Measurements from ENCODE around the gene FSTL4. TPM values are rescaled to one million over a fixed set of nuclear protein-coding genes. Genes with fewer than 3 reads are reported as not detected.

Gene FSTL4
- total RNA-seq, 1 experiment from 2014 or later = 2.1 TPM

- in situ Hi-C loops (cut with HindIII; ENCODE audit: low pct_unique_long_range_greater_than_20kb, low sequenced_read_pairs) = no loop called here
Measured at GRCh38 chr5:133326361-133326760, 286.0 kb downstream of the FSTL4 start.

DNA sequence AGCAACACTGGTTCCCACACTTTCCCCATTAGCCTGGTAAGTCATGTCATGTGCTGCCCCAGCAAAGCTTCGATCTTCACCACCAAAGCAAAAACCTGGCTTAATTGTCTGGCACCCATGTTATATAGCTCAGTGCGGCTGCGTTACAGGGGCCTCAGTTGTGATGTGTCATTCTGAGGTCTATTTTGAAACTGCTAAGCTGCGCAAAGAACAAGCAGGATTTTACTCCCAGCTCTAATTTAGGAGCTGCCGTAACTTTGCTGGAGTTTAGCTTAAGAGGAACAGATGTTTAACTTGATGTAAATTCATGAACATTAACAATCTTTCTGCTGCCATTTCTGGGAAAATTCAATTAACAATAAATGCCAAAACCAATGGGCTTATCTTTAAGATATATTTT, 286.5 kb downstream of the FSTL4 start:
- in situ Hi-C loops (cut with HindIII; ENCODE audit: low pct_unique_long_range_greater_than_20kb, low sequenced_read_pairs) = no loop called here
- DNase-seq (ENCODE audit: low read depth, low spot score) = no peak

More at GRCh38 chr5:133326361-133326760, 286.0 kb downstream of the FSTL4 start:
- no peak for DNase-seq (ENCODE audit: low read depth, low spot score)

DNA sequence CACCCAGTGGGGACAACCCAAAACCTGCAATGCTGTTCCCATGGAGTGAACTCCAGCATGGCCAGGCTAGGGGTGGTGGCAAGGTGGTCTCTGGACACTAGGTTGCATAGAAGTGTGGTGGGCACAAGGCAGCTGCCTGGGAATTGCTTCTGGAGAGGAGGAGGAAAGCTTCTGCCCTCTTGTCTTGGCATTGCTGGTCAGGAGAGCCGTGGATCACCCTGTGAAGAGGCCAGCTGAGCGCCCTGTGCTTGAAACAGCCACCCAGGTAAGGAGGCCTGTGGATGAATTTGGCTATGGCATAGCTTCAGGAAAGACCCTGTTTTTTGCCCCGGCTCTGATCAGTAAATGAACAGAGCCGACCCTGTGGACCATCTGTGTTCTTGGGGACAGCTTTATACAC, 287.4 kb downstream of the FSTL4 start:
- in situ Hi-C loops (cut with HindIII; ENCODE audit: low pct_unique_long_range_greater_than_20kb, low sequenced_read_pairs) = no loop called here
- DNase-seq (ENCODE audit: low read depth, low spot score) = no peak

- no peak for DNase-seq (ENCODE audit: low read depth, low spot score)
- in situ Hi-C loops (cut with HindIII; ENCODE audit: low pct_unique_long_range_greater_than_20kb, low sequenced_read_pairs) = no loop called here
Measured at GRCh38 chr5:133323494-133324457, 288.6 kb downstream of the FSTL4 start.

- DNase-seq (ENCODE audit: low read depth, low spot score) = no peak
- in situ Hi-C loops (cut with HindIII; ENCODE audit: low pct_unique_long_range_greater_than_20kb, low sequenced_read_pairs) = no loop called here
Measured at GRCh38 chr5:133322743-133323142, 289.6 kb downstream of the FSTL4 start.

DNA sequence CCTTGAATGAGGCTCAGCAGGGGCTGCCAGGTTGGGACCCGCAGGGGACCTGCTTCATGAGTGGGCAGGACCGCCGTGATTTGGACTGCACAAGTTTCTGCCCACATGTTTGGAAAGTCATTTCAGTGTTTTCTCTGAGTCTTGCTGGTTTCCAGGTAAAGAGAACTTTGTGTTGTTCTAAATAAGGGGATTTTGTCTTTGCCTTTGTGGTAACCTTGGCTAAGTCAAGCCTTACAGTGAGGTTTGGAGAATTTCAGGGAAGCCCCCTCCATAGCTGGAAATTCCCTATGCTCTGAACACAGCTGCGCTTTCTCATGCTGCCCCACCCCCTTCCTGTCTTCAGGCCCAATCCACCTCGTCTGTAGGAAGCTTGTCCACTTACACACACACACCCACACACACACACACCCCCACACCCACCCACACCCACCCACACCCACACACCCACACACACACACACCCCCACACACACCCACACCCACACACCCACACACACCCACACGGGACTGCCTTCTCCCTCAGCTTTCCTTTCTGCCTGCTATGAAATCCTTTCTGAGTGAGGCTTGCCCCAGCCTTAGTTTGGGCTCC, 290.4 kb downstream of the FSTL4 start:
- no peak for DNase-seq (ENCODE audit: low read depth, low spot score)
- in situ Hi-C loops (cut with HindIII; ENCODE audit: low pct_unique_long_range_greater_than_20kb, low sequenced_read_pairs) = no loop called here

- no peak for DNase-seq (ENCODE audit: low read depth, low spot score)
- in situ Hi-C loops (cut with HindIII; ENCODE audit: low pct_unique_long_range_greater_than_20kb, low sequenced_read_pairs) = no loop called here
Measured at GRCh38 chr5:133321286-133321832, 291.0 kb downstream of the FSTL4 start.

DNA sequence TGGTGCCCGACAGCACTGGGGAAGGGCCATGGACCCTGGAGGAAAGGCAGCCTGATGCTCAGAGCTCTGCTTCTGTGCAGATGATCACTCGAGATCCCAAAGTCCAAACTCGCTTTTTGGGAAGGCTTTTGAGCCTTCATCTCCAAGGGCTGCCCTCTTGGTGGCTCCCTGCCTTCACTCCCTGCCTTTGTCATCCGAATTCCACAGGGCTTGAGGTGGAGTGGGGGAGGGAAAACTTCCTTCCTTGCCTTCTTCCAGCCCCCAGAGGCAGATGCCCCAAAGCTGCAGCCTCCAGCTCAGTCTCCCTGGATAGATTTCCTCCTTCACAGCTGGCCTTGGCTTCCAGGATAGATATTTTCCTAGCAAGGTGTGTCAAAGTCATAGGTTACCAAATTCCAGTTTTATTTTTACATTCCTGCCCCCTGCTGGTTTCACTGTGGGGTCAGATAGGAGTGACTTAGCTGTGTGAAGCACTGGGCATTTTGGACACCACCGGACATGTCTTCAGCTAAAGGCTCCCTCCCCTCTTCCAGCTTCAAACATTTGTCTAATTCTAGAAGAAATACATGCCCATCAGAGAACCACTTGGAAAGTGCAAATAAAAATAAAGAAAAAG, 292.3 kb downstream of the FSTL4 start:
- DNase-seq (ENCODE audit: low read depth, low spot score) = no peak
- in situ Hi-C loops (cut with HindIII; ENCODE audit: low pct_unique_long_range_greater_than_20kb, low sequenced_read_pairs) = no loop called here

GRCh38 chr5:133319244-133319643, 293.1 kb downstream of the FSTL4 start:
- no peak for DNase-seq (ENCODE audit: low read depth, low spot score)
- in situ Hi-C loops (cut with HindIII; ENCODE audit: low pct_unique_long_range_greater_than_20kb, low sequenced_read_pairs) = no loop called here

DNA sequence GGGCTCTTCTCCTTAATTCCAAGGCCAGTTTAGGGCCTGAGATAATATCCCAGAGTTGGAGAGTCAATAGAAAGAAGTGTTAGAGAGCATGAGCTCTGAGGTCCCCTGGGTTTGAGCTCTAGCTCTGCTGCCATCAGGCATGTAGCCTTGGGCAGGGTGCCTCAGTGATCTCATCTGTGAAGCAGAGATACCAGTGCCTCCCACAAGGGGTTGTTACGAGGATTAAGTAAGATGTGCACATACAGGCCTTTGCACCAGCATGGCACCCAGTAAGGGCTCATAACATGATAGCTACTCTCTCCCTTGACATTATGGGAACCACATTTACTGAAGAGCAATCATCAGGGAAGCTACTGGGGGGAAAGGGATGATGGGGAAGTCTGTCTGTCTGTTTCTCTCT, 294.8 kb downstream of the FSTL4 start:
- in situ Hi-C loops (cut with HindIII; ENCODE audit: low pct_unique_long_range_greater_than_20kb, low sequenced_read_pairs) = no loop called here
- peak; percentile 22 for DNase-seq (ENCODE audit: low read depth, low spot score)

DNA sequence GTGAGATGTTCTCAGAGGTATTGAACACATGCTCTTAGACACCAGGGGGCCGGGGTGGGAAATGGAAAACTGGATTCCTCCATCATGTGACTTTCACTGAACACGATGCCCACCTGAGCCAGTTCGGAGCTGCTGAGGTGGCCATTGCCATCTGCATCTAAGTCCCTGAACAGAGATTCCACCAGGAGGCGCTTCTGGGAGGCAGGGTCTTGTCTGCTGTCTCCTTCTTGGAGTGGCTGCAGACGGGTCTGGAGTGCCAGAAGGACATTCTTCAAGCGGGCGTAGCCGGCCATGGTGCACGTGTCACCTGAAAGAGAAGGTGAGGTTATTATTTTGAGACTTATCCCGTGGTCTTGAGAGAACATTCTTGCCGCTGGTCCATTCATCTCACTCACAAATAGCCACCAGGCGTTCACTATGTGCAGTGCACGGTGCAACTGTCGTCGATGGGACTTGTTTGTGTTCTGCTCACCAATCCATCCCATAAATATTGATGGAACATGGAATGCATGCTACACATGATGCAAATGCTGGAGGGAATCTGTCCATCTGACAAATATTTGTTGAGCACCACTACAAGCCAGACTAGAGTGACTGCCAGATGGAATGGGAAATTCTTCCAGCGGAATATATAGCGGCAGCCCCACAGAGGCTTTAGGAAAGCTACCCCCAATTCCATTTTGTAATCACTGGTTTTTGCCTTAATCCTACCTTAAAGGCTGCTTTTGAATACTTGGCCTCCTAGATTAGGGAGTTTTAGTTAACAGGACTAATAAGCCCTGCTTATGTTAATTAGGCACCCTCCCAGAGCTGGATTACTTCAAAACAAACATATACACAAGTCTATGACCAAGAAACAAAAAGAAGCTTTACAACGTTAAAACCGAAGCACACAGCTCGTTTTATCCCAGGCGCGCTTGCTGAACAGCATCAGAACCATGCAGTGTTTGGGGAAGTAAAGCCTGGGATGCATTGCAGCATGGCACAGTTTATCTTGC, 295.7 kb downstream of the FSTL4 start:
- DNase-seq (ENCODE audit: low read depth, low spot score) = peak; percentile 65
- in situ Hi-C loops (cut with HindIII; ENCODE audit: low pct_unique_long_range_greater_than_20kb, low sequenced_read_pairs) = no loop called here

DNA sequence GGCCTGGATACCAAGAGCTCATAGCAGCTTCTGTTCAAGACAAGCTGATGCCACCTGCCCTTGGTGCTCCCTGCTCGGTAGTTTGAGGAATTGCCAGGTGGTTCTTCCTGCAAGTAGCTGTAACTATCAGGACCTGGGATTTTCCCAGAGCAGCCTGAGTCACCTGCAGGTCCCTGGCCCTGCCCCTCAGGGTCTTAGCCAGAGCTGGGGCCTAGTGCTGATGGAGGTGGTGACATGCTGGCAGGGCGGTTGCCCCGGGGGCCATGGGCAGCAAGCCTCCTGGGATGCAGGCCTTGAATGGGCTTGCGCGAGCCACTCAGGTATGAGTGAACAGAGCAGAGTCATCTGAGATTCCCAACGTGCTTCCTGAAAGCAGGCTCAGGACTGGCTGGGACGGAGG, 298.3 kb downstream of the FSTL4 start:
- in situ Hi-C loops (cut with HindIII; ENCODE audit: low pct_unique_long_range_greater_than_20kb, low sequenced_read_pairs) = no loop called here
- no peak for DNase-seq (ENCODE audit: low read depth, low spot score)

- in situ Hi-C loops (cut with HindIII; ENCODE audit: low pct_unique_long_range_greater_than_20kb, low sequenced_read_pairs) = no loop called here
- DNase-seq (ENCODE audit: low read depth, low spot score) = no peak
Measured at GRCh38 chr5:133311176-133311575, 301.2 kb downstream of the FSTL4 start.

DNA sequence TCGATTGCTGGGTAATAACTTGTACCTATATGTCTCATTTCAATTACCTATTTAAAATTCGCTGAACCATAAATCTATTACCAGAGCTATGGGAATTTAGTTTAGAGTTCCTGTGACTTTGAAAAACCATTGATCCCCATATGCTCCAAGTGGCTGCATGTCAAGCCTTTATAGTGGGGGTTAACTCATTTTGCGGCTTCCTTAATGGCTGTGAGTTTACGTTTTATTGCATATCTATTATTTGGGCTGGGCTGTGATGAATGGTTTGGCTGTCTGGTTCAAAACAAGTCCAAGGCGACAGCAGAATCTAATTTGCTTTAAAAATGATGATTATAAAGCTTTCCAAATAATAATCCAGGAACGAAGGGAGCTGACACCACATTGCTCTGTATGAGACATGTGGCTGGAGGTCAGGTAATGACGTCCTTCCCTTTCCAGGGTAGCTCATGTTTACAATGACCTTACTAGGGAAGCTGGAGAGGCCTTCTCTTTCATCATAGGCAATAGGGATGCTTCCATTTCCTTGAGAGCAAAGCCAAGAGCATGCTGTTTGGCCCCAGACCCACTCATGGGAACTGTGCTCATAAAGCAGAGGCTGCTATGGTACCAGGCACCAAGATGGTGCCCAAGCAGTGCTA, 302.2 kb downstream of the FSTL4 start:
- no peak for DNase-seq (ENCODE audit: low read depth, low spot score)
- in situ Hi-C loops (cut with HindIII; ENCODE audit: low pct_unique_long_range_greater_than_20kb, low sequenced_read_pairs) = no loop called here

- in situ Hi-C loops (cut with HindIII; ENCODE audit: low pct_unique_long_range_greater_than_20kb, low sequenced_read_pairs) = no loop called here
- DNase-seq (ENCODE audit: low read depth, low spot score) = no peak
Measured at GRCh38 chr5:133309166-133309795, 303.1 kb downstream of the FSTL4 start.

DNA sequence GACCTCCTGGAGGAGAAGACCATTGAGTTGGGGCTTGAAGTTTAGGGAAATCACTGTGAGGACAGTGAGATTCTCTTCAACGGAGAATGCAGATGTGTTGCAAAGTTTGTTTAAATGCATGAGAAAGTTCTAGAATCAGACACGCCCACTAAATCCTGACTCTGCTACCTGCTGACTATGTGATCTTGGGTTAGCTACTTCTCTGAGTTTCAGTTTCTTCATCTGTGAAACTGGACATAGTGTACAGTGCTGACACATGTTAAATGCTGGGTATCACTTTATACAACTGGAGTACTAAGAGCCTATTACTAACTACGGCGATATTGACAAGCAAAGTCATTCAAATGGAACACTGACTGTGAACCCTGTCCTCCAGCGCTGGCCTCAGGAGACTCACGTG, 305.1 kb downstream of the FSTL4 start:
- in situ Hi-C loops (cut with HindIII; ENCODE audit: low pct_unique_long_range_greater_than_20kb, low sequenced_read_pairs) = no loop called here
- no peak for DNase-seq (ENCODE audit: low read depth, low spot score)
